COLO829 (cell line): Measurements from ENCODE around the gene B4GALT1.

ENCODE experiments used
- DNase-seq: peaks from one replicate; pipeline ENCODE4 v3.0.0; 2012; ENCODE audit warnings: low spot score

B4GALT1 gene

GRCh38 chr9:33139421-33140228 is 27.5 kb downstream of the B4GALT1 start:
- DNase-seq: no peak

GRCh38 chr9:33138768-33139167 is 28.4 kb downstream of the B4GALT1 start:
- no peak for DNase-seq

GRCh38 chr9:33137781-33138264 is 29.3 kb downstream of the B4GALT1 start:
- DNase-seq: no peak

- DNase-seq: no peak
These were observed 30.1 kb downstream of the B4GALT1 start for GRCh38 chr9:33136721-33137670.

GRCh38 chr9:33135470-33135958 is 31.6 kb downstream of the B4GALT1 start:
- no peak for DNase-seq

- DNase-seq: no peak
These were observed 32.1 kb downstream of the B4GALT1 start for GRCh38 chr9:33135031-33135461.

- DNase-seq: no peak
These were observed 34.0 kb downstream of the B4GALT1 start for GRCh38 chr9:33133186-33133585.

- DNase-seq: no peak
These were observed 35.1 kb downstream of the B4GALT1 start for GRCh38 chr9:33131790-33132772.

GRCh38 chr9:33130961-33131789 is 36.0 kb downstream of the B4GALT1 start:
- DNase-seq: no peak

- peak; percentile 34 for DNase-seq
These were observed 37.0 kb downstream of the B4GALT1 start for GRCh38 chr9:33129886-33130881.

GRCh38 chr9:33129251-33129885 is 37.8 kb downstream of the B4GALT1 start:
- no peak for DNase-seq

GRCh38 chr9:33128570-33128969 is 38.6 kb downstream of the B4GALT1 start:
- DNase-seq: no peak

GRCh38 chr9:33127881-33128280 is 39.3 kb downstream of the B4GALT1 start:
- no peak for DNase-seq

GRCh38 chr9:33125871-33126823 is 41.0 kb downstream of the B4GALT1 start:
- DNase-seq: peak; percentile 32

GRCh38 chr9:33125461-33125860 is 41.7 kb downstream of the B4GALT1 start:
- DNase-seq: no peak

GRCh38 chr9:33124751-33125381 is 42.3 kb downstream of the B4GALT1 start:
- DNase-seq: no peak

- no peak for DNase-seq
These were observed 43.1 kb downstream of the B4GALT1 start for GRCh38 chr9:33124046-33124445.
